CD4-positive, alpha-beta T cell treated with Interleukin-6 for 4 hours (primary cell): ENCODE measurements around the gene ZNF362.

Experiments used
- DNase-seq: peaks from one replicate; pipeline ENCODE4 v3.0.0-alpha.2; 2020; ENCODE audit warnings: mixed read lengths

ZNF362 gene

GRCh38 chr1:33330361-33330890 is 74.1 kb downstream of the ZNF362 start:
- DNase-seq = no peak

GRCh38 chr1:33330906-33331305 is 74.6 kb downstream of the ZNF362 start:
- DNase-seq = no peak

- DNase-seq = no peak
Measured at GRCh38 chr1:33331444-33332356, 75.4 kb downstream of the ZNF362 start.

- no peak for DNase-seq
Measured at GRCh38 chr1:33332357-33332789, 76.1 kb downstream of the ZNF362 start.

- no peak for DNase-seq
Measured at GRCh38 chr1:33332881-33333280, 76.6 kb downstream of the ZNF362 start.

- DNase-seq = no peak
Measured at GRCh38 chr1:33334081-33334552, 77.8 kb downstream of the ZNF362 start.

- DNase-seq = no peak
Measured at GRCh38 chr1:33335020-33335419, 78.7 kb downstream of the ZNF362 start.

GRCh38 chr1:33336580-33336979 is 80.3 kb downstream of the ZNF362 start:
- DNase-seq = no peak

GRCh38 chr1:33337441-33337840 is 81.1 kb downstream of the ZNF362 start:
- no peak for DNase-seq

GRCh38 chr1:33338048-33338439 is 81.8 kb downstream of the ZNF362 start:
- no peak for DNase-seq

GRCh38 chr1:33338440-33339211 is 82.3 kb downstream of the ZNF362 start:
- DNase-seq = no peak

GRCh38 chr1:33339413-33339812 is 83.1 kb downstream of the ZNF362 start:
- no peak for DNase-seq

GRCh38 chr1:33341190-33341589 is 84.9 kb downstream of the ZNF362 start:
- DNase-seq = no peak

GRCh38 chr1:33342041-33342723 is 85.9 kb downstream of the ZNF362 start:
- DNase-seq = no peak

GRCh38 chr1:33343539-33343938 is 87.2 kb downstream of the ZNF362 start:
- no peak for DNase-seq

GRCh38 chr1:33344896-33345560 is 88.7 kb downstream of the ZNF362 start:
- no peak for DNase-seq

- DNase-seq = no peak
Measured at GRCh38 chr1:33346533-33346926, 90.2 kb downstream of the ZNF362 start.

GRCh38 chr1:33346927-33347649 is 90.8 kb downstream of the ZNF362 start:
- no peak for DNase-seq

GRCh38 chr1:33347650-33347992 is 91.3 kb downstream of the ZNF362 start:
- DNase-seq = no peak

GRCh38 chr1:33348194-33348593 is 91.9 kb downstream of the ZNF362 start:
- no peak for DNase-seq

GRCh38 chr1:33348676-33349080 is 92.4 kb downstream of the ZNF362 start:
- peak; percentile 28 for DNase-seq
